KG1 (cell line): ENCODE results near the gene FGB.
"Not testable (repeated sequence)": the region's sequence is repeated elsewhere in the genome, so short reads cannot be mapped to it uniquely, and the experiment has no call there.

ENCODE experiments used
- DNase-seq: peaks from one replicate; lab custom pipeline; 2025; lab: John Stamatoyannopoulos, UW

The FGB gene

GRCh38 chr4:154597281-154597680, 34.5 kb downstream of the FGB start:
- DNase-seq: not testable (repeated sequence)

- DNase-seq: no peak
Measured at GRCh38 chr4:154597798-154598774, 35.3 kb downstream of the FGB start.

- no peak for DNase-seq
Measured at GRCh38 chr4:154602404-154603020, 39.7 kb downstream of the FGB start.

- DNase-seq: no peak
Measured at GRCh38 chr4:154603033-154603943, 40.5 kb downstream of the FGB start.

GRCh38 chr4:154604696-154605200, 41.9 kb downstream of the FGB start:
- DNase-seq: no peak

GRCh38 chr4:154606728-154607723, 44.2 kb downstream of the FGB start:
- DNase-seq: no peak

- no peak for DNase-seq
Measured at GRCh38 chr4:154608361-154609252, 45.8 kb downstream of the FGB start.

- no peak for DNase-seq
Measured at GRCh38 chr4:154609532-154609931, 46.7 kb downstream of the FGB start.

GRCh38 chr4:154610582-154610981, 47.8 kb downstream of the FGB start:
- DNase-seq: no peak

- no peak for DNase-seq
Measured at GRCh38 chr4:154611833-154612232, 49.0 kb downstream of the FGB start.

GRCh38 chr4:154612472-154613414, 49.9 kb downstream of the FGB start, which contains the start of gene FGG:
TSS of gene FGG (minus strand) at chr4:154612656. CDS start at chr4:154612609, 47 bp downstream.
- no peak for DNase-seq

GRCh38 chr4:154614306-154614705, 51.5 kb downstream of the FGB start:
- no peak for DNase-seq

GRCh38 chr4:154615211-154615610, 52.4 kb downstream of the FGB start:
- DNase-seq: no peak

GRCh38 chr4:154616287-154616686, 53.5 kb downstream of the FGB start:
- DNase-seq: no peak

GRCh38 chr4:154616731-154617130, 53.9 kb downstream of the FGB start:
- no peak for DNase-seq

- no peak for DNase-seq
Measured at GRCh38 chr4:154617820-154618317, 55.1 kb downstream of the FGB start.

- no peak for DNase-seq
Measured at GRCh38 chr4:154618708-154619315, 56.0 kb downstream of the FGB start.

GRCh38 chr4:154620111-154620510, 57.3 kb downstream of the FGB start:
- DNase-seq: no peak
